ENCODE data around the gene GOLGA8R. TPM values are rescaled to one million over a fixed set of nuclear protein-coding genes. Genes with fewer than 3 reads are reported as not detected.
"Not testable (repeated sequence)": the region's sequence is repeated elsewhere in the genome, so short reads cannot be mapped to it uniquely, and the experiment has no call there.

GOLGA8R gene
- 9.9 TPM for total RNA-seq

DNA sequence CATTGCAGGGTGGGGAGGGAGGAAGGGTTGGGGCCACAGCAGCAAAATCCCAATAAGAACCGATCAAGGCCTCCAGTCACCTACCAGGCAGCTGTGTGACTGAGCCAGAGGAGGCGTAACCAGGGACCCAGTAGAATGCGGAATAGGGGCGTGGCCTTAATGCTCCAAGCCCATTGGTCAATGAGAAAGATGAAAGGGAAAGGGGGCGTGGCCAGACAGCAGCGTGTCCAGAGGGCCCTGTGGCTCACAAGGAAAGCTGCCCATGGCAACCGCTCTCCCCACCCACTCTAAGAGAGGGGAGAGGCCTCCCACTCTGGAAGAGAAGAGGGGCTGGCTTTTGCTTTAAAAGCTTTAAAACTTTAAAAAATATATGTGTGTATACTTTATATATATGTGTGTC lies at the start of gene GOLGA8R:
TSS of gene GOLGA8R (minus strand) at position 101 of the 400 bp plus-strand sequence. CDS start at position 3, 98 bp downstream.
- not testable (repeated sequence) for DNase-seq (ENCODE audit: low spot score)

DNA sequence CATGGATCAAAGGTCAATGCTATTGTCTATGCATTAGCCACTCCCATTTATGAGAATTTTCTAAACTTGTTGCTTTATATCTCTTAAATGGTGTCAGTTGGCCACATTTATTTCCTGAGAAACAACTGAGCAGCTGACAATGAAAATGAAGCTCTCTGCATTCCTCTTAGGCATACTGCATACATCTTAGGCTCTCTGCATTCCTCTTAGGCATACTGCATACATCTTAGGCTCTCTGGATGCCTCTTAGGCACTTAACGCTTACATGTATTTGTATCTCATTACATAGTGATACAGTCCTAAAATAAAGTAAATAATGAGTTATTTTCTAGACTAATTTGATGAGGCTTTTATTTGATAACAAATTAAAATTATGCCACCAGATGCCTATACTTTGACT lies 49.8 kb upstream of the GOLGA8R start:
- not testable (repeated sequence) for DNase-seq (ENCODE audit: low spot score)

- DNase-seq (ENCODE audit: low spot score), result not testable (repeated sequence)
Observed at GRCh38 chr15:30462176-30462575, 48.1 kb upstream of the GOLGA8R start.

- DNase-seq (ENCODE audit: low spot score), result not testable (repeated sequence)
Observed at GRCh38 chr15:30452702-30453101, 38.6 kb upstream of the GOLGA8R start.

DNA sequence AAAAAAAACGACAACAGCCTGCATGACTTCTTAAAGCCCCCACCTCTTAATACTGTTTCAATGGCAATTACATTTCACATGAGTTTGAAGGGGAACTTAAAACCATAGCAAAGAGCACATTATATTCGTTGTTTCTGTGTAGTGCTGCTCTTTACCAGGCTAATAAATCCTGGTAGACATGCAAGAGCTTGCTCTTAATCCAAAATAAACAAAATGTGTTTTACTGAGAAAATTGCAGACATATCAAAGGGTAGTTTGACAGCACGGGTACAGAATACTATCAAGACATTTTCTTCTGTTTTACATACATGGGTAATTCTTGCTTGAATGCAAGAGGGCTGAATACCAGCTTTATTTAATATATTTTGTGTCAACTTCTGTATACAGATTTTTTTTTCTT lies 24.3 kb upstream of the GOLGA8R start:
- not testable (repeated sequence) for DNase-seq (ENCODE audit: low spot score)

GRCh38 chr15:30435878-30436277 lies 21.8 kb upstream of the GOLGA8R start:
- DNase-seq (ENCODE audit: low spot score), result peak; percentile 32

- not testable (repeated sequence) for DNase-seq (ENCODE audit: low spot score)
Observed at GRCh38 chr15:30420723-30421122, 6.7 kb upstream of the GOLGA8R start.

DNA sequence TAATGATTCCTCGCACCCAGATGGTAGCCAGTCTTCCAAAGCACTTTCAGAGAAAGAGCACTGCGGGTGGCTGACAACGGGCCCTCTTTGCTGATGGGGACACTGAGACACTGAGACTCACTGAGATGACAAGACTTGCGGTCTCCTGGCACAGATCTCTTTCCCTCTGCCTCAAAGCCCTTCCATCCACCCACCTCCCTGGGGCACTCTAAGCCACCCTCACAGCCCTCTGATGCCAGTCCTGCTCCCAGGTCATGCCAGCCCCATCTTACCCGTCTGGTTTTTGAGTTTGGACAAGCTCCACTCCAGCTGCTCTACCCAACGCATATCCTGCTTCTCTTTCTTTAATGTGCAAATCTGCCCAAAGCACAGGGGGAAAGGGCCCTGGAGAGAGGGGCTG lies 6.4 kb downstream of the GOLGA8R start:
- DNase-seq (ENCODE audit: low spot score), result peak; percentile 28

GRCh38 chr15:30398988-30399387 lies 15.1 kb downstream of the GOLGA8R start:
- DNase-seq (ENCODE audit: low spot score), result peak; percentile 51

DNA sequence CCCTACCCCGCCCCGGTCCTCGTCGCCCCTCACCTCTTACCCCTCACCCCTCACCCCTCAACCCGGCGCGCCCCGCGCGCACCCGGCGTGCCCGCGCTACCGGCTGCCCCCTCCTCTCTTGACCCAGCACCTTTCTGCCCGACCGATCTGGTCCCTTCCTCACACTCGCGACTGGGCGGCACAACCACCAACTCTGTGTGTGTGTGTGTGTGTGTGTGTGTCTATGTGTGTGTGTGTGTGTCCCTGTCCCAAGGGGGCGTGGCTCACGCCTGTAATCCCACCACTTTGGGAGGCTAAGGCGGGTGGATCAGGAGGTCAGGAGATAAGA lies 20.4 kb downstream of the GOLGA8R start:
- not testable (repeated sequence) for DNase-seq (ENCODE audit: low spot score)

- not testable (repeated sequence) for DNase-seq (ENCODE audit: low spot score)
Observed at GRCh38 chr15:30392766-30393663, 21.0 kb downstream of the GOLGA8R start, which contains the start of gene CHRFAM7A. Gene CHRFAM7A, minus strand, starts transcription at chr15:30393540. Its CDS starts 10,189 bp downstream, at chr15:30383351.

- not testable (repeated sequence) for DNase-seq (ENCODE audit: low spot score)
Observed at GRCh38 chr15:30386318-30386887, 27.7 kb downstream of the GOLGA8R start.

- not testable (repeated sequence) for DNase-seq (ENCODE audit: low spot score)
Observed at GRCh38 chr15:30377082-30377413, 37.0 kb downstream of the GOLGA8R start.

- not testable (repeated sequence) for DNase-seq (ENCODE audit: low spot score)
Observed at GRCh38 chr15:30376375-30377081, 37.5 kb downstream of the GOLGA8R start.

- not testable (repeated sequence) for DNase-seq (ENCODE audit: low spot score)
Observed at GRCh38 chr15:30375872-30376271, 38.2 kb downstream of the GOLGA8R start.

- not testable (repeated sequence) for DNase-seq (ENCODE audit: low spot score)
Observed at GRCh38 chr15:30374862-30375261, 39.2 kb downstream of the GOLGA8R start.

DNA sequence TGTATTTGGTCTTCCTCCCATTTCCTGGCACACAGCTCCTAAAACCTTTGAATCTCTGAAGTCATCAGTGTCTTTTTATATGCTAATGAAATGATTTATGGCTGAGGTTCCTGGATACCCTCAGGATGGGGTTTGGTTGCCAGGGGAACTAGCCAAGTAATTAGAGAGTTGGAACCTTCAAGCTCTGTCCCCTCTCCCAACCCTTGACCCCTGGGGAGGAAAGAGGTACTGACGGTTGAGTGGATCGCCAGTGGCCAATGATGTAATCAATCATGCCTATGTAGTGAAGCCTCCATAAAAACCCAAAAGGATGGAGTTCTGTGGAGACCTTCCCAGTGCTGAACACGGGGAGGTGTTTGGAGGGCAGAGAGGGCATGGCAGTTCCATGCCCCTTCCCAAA lies 45.8 kb downstream of the GOLGA8R start:
- DNase-seq (ENCODE audit: low spot score), result not testable (repeated sequence)

DNA sequence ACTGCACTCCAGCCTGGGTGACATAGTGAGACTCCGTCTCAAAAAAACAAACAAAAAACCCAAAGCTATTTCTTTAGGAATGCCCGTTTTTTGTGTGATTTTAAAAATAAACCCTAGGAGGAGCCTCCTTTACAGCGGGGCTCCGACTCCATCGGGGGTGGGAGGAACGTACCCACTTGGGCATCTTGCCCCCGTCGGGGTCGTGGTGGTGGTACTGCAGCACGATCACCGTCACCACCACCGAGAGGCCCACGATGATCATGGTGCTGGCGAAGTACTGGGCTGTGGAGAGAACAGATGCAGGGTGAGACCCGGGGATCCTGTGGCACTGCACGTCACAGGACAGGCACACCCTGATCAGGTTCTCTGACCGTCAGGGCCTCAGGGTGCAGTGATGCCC lies 46.8 kb downstream of the GOLGA8R start:
- not testable (repeated sequence) for DNase-seq (ENCODE audit: low spot score)

DNA sequence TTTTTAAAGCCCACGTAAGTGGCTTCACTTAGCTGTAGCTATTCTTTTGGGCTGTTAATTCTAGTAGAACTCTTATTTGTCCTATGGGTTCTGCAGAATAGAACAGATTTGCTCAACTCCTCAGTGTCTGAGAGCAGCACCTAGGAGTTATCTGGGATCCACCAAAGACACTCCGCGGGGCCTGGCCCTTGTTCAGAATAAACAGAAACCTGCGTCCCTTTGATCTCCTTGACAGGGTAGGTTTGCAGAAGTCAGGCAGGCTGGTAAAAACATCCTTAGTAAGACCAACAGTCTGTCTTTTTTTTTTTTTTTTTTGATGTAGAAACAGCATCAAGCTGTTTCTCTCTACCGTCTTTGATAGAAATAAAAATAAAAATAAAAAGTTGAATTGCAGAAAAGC lies 52.7 kb downstream of the GOLGA8R start:
- not testable (repeated sequence) for DNase-seq (ENCODE audit: low spot score)

GRCh38 chr15:30360990-30361389 lies 53.1 kb downstream of the GOLGA8R start:
- not testable (repeated sequence) for DNase-seq (ENCODE audit: low spot score)

- not testable (repeated sequence) for DNase-seq (ENCODE audit: low spot score)
Observed at GRCh38 chr15:30355043-30355442, 59.0 kb downstream of the GOLGA8R start.

All from ureter (tissue), 1 donor.